K562 (cell line): ENCODE results near the gene TCIRG1. TPM values are rescaled to one million over a fixed set of nuclear protein-coding genes. Genes with fewer than 3 reads are reported as not detected.

Experiments
- BACH1 ChIP-seq: fragments of 200-800 bp; sonication (Bioruptor generic); IDR thresholded peaks from 2 replicates; pipeline ENCODE4 v1.6.1; 2016; ENCODE audit warnings: missing genetic modification characterization, missing compliant biosample characterization
- FUS ChIP-seq: fragments of 200-400 bp; formaldehyde crosslinking; optimal IDR thresholded peaks from 2 replicates; pipeline ENCODE3; 2017; ENCODE audit warnings: low read depth, low read length
- SMARCA5 ChIP-seq: fragments of 450-650 bp; IDR thresholded peaks from 2 replicates; pipeline ENCODE4 v1.6.1; 2016
- SMARCB1 ChIP-seq: IDR thresholded peaks from 2 replicates; pipeline ENCODE4 v1.6.1; 2011; ENCODE audit warnings: improper control_type of control experiment, low read depth; ENCODE audit not compliant: insufficient read length
- TAF9B ChIP-seq: fragments of 450-650 bp; IDR thresholded peaks from 2 replicates; pipeline ENCODE4 v1.6.1; 2018; ENCODE audit warnings: mild to moderate bottlenecking; ENCODE audit not compliant: partially characterized antibody
- ZNF217 ChIP-seq: sonication (generic); formaldehyde crosslinking; IDR thresholded peaks from 2 replicates; pipeline ENCODE4 v1.8.0; 2022; ENCODE audit warnings: mild to moderate bottlenecking, missing genetic modification reagents
- polyA plus RNA-seq, 8 experiments: library from polyadenylated mRNA; depleted of rRNA in 4 of 8; stranded (reverse) in 5 of 8; unstranded in 3 of 8; fragments of >200 nt; fragmentation: Nextera tagmentation in 2 of 8; fragmentation: Illumina TruSeq in 1 of 8; extraction: Ambion mirVana in 2 of 8; extraction: Trizol in 1 of 8; gene quantifications; 2 replicates each; pipeline versions ENCODE4 v1.2.1 to v1.2.3, GENCODE V29; 2011 to 2014; ENCODE audit warnings: inconsistent platforms in 1 of 8, missing spikeins in 1 of 8
- total RNA-seq, 7 experiments: library from RNA; depleted of rRNA in 6 of 7; stranded (reverse); fragments of >200 nt in 6 of 7; fragmentation: Illumina TruSeq in 2 of 7; extraction: Trizol in 2 of 7; gene quantifications; 2 replicates each; pipeline versions ENCODE4 v1.2.1 to v1.2.3, GENCODE V29; 2011 to 2021; ENCODE audit warnings: low replicate concordance in 1 of 7
- TF ChIP-seq, protein P1 (sequence below): fragments of 250-450 bp; sonication (Bioruptor Pico); IDR thresholded peaks from 2 replicates; pipeline ENCODE4 v1.4.0; 2020; ENCODE audit warnings: mild to moderate bottlenecking, moderate library complexity
- TF ChIP-seq, protein P2 (sequence below): sonication (generic); formaldehyde crosslinking; IDR thresholded peaks from 2 replicates; pipeline ENCODE4 v1.8.1; 2023; ENCODE audit warnings: mild to moderate bottlenecking, missing genetic modification reagents
- TF ChIP-seq, protein P3 (sequence below): IDR thresholded peaks from 2 replicates; pipeline ENCODE4 v1.6.1; 2012; ENCODE audit warnings: low read depth, low read length, improper control_type of control experiment, borderline replicate concordance
- TF ChIP-seq, protein P4 (sequence below): sonication (generic); formaldehyde crosslinking; IDR thresholded peaks from 2 replicates; pipeline ENCODE4 v1.8.0; 2022; ENCODE audit warnings: missing genetic modification reagents, mild to moderate bottlenecking, moderate library complexity, borderline replicate concordance
- TF ChIP-seq, protein P5 (sequence below): conservative IDR thresholded peaks from 2 replicates; pipeline ENCODE4 v1.6.1; 2011; ENCODE audit warnings: low read depth, mild to moderate bottlenecking, low read length; ENCODE audit not compliant: control insufficient read depth

TCIRG1 gene
- total and polyA plus RNA-seq, 9 of the 15 experiments (the other 6 are each of a cell fraction or from before 2014, with no cell fraction given): 0.49 to 143 (median 24.4) TPM

DNA sequence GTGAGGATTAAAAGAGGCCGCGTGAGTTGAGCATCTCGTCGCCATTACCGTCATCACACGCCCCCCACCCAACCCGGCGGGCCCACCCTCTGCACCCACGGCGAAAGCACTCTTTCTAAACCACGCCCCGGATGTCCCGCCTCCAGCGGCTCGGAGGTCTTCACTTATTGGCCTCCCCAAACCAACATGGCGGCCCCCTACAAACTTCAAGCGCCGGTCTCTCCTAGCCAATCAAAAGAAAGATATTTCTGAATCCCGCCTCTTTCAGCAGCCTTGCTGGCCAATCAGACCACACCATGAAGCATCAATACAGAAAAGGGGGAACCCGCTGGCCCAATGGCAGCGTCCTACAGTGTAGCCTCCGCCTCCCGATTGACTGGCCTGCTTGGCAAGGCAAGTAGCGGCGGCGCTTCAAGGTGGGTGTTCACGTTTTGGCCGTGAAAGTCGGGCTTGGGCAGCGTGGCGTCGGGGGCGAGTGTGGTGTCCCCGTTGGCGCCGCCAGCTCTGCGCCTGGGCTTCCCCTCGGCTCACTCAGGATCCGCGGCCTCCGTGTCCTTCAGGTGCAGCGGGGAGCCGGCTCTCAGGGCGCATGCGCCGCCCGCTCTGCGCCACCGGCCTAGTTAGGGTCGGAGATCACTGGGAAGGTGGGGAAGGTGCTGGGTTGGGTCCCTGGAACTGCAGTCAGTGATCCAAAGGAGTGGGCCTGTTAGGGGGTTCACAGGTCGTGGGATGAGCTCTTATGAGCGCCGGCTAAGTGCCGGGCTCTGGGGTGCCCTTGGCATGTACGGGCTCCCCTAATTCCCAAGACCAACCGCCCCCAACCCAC lies 8.3 kb upstream of the TCIRG1 start, which contains the start of gene NDUFS8 (continued):
- TF ChIP-seq, protein P1, sequence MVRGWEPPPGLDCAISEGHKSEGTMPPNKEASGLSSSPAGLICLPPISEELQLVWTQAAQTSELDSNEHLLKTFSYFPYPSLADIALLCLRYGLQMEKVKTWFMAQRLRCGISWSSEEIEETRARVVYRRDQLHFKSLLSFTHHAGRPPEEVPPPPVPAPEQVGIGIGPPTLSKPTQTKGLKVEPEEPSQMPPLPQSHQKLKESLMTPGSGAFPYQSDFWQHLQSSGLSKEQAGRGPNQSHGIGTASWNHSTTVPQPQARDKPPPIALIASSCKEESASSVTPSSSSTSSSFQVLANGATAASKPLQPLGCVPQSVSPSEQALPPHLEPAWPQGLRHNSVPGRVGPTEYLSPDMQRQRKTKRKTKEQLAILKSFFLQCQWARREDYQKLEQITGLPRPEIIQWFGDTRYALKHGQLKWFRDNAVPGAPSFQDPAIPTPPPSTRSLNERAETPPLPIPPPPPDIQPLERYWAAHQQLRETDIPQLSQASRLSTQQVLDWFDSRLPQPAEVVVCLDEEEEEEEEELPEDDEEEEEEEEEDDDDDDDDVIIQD (CRISPR knock-in tag): no peak
- TF ChIP-seq SMARCA5 (no peak), SMARCB1 (no peak), TAF9B (no peak), BACH1 (tag) (no peak), ZNF217 (CRISPR knock-in tag) (no peak), FUS (no peak)
- TF ChIP-seq, protein P2, sequence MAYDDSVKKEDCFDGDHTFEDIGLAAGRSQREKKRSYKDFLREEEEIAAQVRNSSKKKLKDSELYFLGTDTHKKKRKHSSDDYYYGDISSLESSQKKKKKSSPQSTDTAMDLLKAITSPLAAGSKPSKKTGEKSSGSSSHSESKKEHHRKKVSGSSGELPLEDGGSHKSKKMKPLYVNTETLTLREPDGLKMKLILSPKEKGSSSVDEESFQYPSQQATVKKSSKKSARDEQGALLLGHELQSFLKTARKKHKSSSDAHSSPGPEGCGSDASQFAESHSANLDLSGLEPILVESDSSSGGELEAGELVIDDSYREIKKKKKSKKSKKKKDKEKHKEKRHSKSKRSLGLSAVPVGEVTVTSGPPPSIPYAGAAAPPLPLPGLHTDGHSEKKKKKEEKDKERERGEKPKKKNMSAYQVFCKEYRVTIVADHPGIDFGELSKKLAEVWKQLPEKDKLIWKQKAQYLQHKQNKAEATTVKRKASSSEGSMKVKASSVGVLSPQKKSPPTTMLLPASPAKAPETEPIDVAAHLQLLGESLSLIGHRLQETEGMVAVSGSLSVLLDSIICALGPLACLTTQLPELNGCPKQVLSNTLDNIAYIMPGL (CRISPR knock-in tag): no peak
- TF ChIP-seq, protein P3, sequence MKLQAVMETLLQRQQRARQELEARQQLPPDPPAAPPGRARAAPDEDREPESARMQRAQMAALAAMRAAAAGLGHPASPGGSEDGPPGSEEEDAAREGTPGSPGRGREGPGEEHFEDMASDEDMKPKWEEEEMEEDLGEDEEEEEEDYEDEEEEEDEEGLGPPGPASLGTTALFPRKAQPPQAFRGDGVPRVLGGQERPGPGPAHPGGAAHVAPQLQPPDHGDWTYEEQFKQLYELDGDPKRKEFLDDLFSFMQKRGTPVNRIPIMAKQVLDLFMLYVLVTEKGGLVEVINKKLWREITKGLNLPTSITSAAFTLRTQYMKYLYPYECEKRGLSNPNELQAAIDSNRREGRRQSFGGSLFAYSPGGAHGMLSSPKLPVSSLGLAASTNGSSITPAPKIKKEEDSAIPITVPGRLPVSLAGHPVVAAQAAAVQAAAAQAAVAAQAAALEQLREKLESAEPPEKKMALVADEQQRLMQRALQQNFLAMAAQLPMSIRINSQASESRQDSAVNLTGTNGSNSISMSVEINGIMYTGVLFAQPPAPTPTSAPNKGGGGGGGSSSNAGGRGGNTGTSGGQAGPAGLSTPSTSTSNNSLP: no peak
- TF ChIP-seq, protein P4, sequence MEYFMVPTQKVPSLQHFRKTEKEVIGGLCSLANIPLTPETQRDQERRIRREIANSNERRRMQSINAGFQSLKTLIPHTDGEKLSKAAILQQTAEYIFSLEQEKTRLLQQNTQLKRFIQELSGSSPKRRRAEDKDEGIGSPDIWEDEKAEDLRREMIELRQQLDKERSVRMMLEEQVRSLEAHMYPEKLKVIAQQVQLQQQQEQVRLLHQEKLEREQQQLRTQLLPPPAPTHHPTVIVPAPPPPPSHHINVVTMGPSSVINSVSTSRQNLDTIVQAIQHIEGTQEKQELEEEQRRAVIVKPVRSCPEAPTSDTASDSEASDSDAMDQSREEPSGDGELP (CRISPR knock-in tag): peak; percentile 60
- TF ChIP-seq, protein P5, sequence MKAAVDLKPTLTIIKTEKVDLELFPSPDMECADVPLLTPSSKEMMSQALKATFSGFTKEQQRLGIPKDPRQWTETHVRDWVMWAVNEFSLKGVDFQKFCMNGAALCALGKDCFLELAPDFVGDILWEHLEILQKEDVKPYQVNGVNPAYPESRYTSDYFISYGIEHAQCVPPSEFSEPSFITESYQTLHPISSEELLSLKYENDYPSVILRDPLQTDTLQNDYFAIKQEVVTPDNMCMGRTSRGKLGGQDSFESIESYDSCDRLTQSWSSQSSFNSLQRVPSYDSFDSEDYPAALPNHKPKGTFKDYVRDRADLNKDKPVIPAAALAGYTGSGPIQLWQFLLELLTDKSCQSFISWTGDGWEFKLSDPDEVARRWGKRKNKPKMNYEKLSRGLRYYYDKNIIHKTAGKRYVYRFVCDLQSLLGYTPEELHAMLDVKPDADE: peak; percentile 70; the same call in 1 of the 2 replicates
